B cell (primary cell): Measurements from ENCODE around the gene RGS7.

Source experiments
- EZH2 ChIP-seq: IDR thresholded peaks from 2 replicates; pipeline ENCODE4 v1.6.1; 2012; ENCODE audit warnings: borderline replicate concordance, low read depth, mild to moderate bottlenecking, moderate library complexity, low read length; ENCODE audit not compliant: insufficient read depth, poor library complexity, severe bottlenecking
- TF ChIP-seq, protein P1 (sequence below): fragments of 200-600 bp; IDR thresholded peaks from one replicate; pipeline ENCODE4 v1.8.0; 2022; ENCODE audit warnings: antibody characterized with exemption, mild to moderate bottlenecking

DNA sequence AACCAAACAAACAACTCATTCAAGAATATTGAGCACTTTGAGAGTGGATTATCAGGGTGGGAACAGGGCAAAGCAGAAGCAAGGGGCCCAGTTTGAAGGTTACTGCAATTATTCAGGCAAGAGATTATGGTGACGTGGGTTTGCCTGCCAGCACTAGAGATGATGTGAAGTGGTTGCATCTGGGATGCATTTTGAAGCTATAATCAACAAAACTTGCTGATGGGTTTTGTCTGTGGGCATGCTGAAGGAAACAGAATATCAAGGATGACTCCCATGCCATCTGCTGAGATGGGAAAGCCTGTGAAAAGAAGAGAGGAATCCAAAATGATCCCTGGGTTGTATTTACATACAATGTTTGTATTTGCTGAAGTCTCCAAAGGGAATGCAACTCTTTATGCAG, 520.7 kb downstream of the RGS7 start:
- TF ChIP-seq, protein P1, sequence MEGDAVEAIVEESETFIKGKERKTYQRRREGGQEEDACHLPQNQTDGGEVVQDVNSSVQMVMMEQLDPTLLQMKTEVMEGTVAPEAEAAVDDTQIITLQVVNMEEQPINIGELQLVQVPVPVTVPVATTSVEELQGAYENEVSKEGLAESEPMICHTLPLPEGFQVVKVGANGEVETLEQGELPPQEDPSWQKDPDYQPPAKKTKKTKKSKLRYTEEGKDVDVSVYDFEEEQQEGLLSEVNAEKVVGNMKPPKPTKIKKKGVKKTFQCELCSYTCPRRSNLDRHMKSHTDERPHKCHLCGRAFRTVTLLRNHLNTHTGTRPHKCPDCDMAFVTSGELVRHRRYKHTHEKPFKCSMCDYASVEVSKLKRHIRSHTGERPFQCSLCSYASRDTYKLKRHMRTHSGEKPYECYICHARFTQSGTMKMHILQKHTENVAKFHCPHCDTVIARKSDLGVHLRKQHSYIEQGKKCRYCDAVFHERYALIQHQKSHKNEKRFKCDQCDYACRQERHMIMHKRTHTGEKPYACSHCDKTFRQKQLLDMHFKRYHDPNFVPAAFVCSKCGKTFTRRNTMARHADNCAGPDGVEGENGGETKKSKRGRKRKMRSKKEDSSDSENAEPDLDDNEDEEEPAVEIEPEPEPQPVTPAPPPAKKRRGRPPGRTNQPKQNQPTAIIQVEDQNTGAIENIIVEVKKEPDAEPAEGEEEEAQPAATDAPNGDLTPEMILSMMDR = no peak
- no peak for TF ChIP-seq EZH2
